WTC11 (cell line): Measurements from ENCODE around the gene ANAPC10.

ENCODE experiments used
- CREM ChIP-seq: sonication (generic); formaldehyde crosslinking; IDR thresholded peaks from 2 replicates; pipeline ENCODE4 v1.8.1; 2022; ENCODE audit warnings: mild to moderate bottlenecking, missing genetic modification reagents, moderate library complexity
- GTF2I ChIP-seq: fragments of 250-450 bp; sonication (Bioruptor Pico); conservative IDR thresholded peaks from 2 replicates; pipeline ENCODE4 v1.4.0; 2021; ENCODE audit warnings: mild to moderate bottlenecking
- TF ChIP-seq, protein P1 (sequence below): sonication (generic); formaldehyde crosslinking; IDR thresholded peaks from 2 replicates; pipeline ENCODE4 v1.8.1; 2022; ENCODE audit warnings: missing genetic modification reagents, borderline replicate concordance
- TF ChIP-seq, protein P2 (sequence below): sonication (generic); formaldehyde crosslinking; IDR thresholded peaks from 2 replicates; pipeline ENCODE4 v1.8.1; 2023; ENCODE audit warnings: mild to moderate bottlenecking, missing genetic modification reagents, borderline replicate concordance
- TF ChIP-seq, protein P3 (sequence below): fragments of 200-600 bp; IDR thresholded peaks from 2 replicates; pipeline ENCODE4 v1.8.0; 2022; ENCODE audit warnings: antibody characterized with exemption
- TF ChIP-seq, protein P4 (sequence below): sonication (generic); formaldehyde crosslinking; IDR thresholded peaks from 2 replicates; pipeline ENCODE4 v1.8.1; 2022; ENCODE audit warnings: mild to moderate bottlenecking, moderate library complexity, missing genetic modification reagents
- TF ChIP-seq, protein P5 (sequence below): sonication (generic); formaldehyde crosslinking; IDR thresholded peaks from 2 replicates; pipeline ENCODE4 v1.8.0; 2022; ENCODE audit warnings: mild to moderate bottlenecking, missing genetic modification reagents

DNA sequence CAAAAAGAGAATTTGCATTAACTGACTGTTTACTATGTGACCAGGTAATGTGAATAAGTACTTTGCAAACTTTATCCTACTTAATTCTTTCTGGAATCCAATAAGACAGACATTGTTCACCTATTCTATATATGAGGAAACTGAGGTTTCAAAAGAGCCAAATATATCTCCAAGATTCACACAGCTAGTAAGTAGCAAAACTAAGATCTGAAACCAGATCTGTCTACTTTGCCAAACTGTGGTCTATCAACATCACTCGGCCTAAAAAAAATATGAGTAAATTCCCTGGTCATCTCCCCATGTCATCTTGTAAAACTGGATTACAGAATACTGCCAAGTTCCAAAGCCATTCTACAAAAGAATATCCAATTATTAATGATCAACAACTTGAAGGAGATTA, 52.8 kb downstream of the ANAPC10 start:
- no peak for TF ChIP-seq GTF2I (CRISPR knock-in tag)
- TF ChIP-seq, protein P1, sequence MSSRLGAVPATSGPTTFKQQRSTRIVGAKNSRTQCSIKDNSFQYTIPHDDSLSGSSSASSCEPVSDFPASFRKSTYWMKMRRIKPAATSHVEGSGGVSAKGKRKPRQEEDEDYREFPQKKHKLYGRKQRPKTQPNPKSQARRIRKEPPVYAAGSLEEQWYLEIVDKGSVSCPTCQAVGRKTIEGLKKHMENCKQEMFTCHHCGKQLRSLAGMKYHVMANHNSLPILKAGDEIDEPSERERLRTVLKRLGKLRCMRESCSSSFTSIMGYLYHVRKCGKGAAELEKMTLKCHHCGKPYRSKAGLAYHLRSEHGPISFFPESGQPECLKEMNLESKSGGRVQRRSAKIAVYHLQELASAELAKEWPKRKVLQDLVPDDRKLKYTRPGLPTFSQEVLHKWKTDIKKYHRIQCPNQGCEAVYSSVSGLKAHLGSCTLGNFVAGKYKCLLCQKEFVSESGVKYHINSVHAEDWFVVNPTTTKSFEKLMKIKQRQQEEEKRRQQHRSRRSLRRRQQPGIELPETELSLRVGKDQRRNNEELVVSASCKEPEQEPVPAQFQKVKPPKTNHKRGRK: no peak
- TF ChIP-seq, protein P2, sequence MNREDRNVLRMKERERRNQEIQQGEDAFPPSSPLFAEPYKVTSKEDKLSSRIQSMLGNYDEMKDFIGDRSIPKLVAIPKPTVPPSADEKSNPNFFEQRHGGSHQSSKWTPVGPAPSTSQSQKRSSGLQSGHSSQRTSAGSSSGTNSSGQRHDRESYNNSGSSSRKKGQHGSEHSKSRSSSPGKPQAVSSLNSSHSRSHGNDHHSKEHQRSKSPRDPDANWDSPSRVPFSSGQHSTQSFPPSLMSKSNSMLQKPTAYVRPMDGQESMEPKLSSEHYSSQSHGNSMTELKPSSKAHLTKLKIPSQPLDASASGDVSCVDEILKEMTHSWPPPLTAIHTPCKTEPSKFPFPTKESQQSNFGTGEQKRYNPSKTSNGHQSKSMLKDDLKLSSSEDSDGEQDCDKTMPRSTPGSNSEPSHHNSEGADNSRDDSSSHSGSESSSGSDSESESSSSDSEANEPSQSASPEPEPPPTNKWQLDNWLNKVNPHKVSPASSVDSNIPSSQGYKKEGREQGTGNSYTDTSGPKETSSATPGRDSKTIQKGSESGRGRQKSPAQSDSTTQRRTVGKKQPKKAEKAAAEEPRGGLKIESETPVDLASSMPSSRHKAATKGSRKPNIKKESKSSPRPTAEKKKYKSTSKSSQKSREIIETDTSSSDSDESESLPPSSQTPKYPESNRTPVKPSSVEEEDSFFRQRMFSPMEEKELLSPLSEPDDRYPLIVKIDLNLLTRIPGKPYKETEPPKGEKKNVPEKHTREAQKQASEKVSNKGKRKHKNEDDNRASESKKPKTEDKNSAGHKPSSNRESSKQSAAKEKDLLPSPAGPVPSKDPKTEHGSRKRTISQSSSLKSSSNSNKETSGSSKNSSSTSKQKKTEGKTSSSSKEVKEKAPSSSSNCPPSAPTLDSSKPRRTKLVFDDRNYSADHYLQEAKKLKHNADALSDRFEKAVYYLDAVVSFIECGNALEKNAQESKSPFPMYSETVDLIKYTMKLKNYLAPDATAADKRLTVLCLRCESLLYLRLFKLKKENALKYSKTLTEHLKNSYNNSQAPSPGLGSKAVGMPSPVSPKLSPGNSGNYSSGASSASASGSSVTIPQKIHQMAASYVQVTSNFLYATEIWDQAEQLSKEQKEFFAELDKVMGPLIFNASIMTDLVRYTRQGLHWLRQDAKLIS (CRISPR knock-in tag): no peak
- TF ChIP-seq, protein P3, sequence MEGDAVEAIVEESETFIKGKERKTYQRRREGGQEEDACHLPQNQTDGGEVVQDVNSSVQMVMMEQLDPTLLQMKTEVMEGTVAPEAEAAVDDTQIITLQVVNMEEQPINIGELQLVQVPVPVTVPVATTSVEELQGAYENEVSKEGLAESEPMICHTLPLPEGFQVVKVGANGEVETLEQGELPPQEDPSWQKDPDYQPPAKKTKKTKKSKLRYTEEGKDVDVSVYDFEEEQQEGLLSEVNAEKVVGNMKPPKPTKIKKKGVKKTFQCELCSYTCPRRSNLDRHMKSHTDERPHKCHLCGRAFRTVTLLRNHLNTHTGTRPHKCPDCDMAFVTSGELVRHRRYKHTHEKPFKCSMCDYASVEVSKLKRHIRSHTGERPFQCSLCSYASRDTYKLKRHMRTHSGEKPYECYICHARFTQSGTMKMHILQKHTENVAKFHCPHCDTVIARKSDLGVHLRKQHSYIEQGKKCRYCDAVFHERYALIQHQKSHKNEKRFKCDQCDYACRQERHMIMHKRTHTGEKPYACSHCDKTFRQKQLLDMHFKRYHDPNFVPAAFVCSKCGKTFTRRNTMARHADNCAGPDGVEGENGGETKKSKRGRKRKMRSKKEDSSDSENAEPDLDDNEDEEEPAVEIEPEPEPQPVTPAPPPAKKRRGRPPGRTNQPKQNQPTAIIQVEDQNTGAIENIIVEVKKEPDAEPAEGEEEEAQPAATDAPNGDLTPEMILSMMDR: no peak
- TF ChIP-seq, protein P4, sequence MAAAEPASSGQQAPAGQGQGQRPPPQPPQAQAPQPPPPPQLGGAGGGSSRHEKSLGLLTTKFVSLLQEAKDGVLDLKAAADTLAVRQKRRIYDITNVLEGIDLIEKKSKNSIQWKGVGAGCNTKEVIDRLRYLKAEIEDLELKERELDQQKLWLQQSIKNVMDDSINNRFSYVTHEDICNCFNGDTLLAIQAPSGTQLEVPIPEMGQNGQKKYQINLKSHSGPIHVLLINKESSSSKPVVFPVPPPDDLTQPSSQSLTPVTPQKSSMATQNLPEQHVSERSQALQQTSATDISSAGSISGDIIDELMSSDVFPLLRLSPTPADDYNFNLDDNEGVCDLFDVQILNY (CRISPR knock-in tag): no peak
- TF ChIP-seq, protein P5, sequence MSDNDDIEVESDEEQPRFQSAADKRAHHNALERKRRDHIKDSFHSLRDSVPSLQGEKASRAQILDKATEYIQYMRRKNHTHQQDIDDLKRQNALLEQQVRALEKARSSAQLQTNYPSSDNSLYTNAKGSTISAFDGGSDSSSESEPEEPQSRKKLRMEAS (CRISPR knock-in tag): no peak
- no peak for TF ChIP-seq CREM
